GM18526 (cell line): ENCODE data around the gene ADCY7.

Source experiments
- POLR2A ChIP-seq: IDR thresholded peaks from 3 replicates; pipeline ENCODE4 v1.6.1; 2011; ENCODE audit not compliant: insufficient read length; ENCODE audit errors: extremely low read depth

ADCY7 gene

DNA sequence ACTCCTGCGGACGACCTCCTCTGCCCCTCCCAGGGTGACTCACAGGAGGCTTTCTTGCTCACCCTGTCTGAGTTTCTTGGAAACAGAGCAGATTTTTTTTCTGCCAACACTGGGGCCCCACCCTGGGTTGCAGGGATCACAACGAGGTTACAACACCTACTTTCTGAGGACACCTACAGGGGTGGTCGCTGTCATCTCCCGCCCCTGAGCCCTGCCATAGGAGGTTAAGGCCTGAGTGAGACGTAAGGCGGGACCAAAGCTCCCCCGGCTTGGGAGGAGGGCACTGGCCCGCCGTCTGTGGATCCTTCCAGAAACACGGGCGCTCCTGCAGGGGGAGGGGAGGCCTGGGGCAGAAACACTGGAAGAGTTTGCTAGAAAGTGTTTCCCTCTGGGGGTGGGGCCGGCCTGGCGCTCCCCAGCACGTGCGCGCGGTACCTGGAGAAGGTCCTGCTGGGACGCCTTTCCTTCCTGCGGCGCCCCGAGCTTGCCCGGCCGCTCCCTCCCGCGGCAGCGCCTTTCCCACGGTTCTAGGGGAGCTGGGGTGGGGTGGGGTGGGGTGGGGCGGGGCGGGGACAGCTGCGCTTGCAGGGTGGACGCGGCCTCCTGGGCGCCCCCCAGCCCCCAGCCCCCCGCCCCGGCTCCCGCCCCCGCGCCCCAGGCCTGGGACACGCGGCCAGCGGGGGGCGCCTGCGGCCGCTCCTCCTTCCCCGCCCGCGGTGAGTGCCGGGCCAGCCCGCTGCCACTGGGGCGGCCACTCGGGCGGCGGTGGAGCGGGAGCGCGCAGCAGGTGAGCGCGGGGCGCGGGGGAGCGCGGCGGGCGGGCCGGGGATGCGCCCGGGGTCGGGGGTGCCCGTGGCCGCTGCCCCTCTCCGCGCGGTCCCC, 20.7 kb upstream of the ADCY7 start:
- TF ChIP-seq POLR2A: no peak

DNA sequence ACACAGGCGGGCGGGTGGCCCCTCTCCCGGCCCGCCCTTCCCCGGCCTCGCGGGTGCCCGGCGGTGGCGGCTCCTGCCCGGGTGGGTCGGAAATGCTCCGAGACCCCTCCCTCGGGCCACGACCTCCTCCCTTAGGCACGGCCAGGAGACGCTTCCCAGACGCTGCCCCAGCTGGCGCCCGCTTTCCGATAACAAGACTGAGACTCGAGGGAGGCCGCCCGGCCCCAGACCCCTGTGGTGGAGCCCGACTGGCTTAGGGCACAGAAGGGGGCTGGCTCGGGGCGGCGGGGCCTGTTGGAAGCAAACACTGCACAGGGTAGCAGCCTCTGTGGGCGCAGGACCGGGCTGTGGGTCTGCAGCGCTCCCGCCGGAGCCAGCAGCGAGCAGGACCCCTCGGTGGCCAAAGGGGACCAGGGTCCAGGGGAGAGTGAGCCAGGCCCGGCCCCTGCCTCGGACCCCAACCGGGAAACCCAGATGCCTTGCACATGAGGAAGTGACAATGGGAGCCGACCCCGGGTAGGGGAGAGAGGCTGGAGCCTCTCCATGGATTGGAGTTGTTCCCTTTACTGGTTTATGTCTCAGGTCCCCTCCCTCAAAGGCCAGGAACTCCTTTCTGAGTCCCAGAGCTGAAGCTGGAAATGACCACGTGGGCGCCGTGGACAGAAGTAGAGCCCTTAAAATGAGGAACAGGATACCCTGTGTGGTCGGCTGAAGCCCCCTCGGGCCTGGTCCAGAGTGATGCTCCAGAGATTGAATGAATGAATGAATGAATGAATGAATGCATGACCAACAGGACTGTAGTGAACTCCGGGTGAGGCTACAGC, 19.8 kb upstream of the ADCY7 start:
- TF ChIP-seq POLR2A: no peak

DNA sequence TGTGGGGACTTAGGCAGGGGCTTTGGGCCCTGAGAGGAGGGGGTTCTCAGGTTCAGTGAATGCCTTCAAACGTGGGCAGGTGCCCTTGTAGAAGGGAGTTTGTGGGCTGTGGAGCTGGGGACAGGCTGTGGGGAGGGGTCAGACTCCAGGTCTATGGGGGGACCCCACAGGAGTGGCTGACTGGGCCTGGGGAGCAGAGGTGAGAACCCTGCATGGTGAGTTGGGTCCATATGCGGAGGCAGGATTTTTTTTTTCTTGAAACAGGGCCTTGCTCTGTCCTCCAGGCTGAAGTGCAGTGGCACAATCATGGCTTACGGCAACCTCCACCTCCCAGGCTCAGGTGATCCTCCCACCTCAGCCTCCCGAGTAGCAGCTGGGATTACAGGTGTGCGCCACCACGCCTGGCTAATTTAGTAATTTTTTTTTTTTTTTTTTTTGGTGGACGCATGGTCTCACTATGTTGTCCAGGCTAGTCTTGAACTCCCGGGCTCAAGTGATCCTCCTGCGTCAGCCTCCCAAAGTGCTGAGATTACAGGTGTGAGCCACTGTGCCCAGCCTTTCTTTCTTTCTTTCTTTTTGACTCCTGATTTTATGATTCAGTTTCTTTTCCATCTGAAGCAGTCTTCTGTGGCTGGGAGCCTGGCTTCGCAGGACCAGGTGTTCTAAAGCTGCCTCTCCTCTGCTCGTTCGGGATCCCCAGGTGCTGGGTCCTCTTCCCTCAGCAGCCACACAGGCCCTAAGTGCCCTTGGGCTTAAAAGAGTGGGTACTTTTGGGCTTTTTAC, 19.0 kb upstream of the ADCY7 start:
- no peak for TF ChIP-seq POLR2A

GRCh38 chr16:50247906-50248608, 18.3 kb upstream of the ADCY7 start:
- TF ChIP-seq POLR2A: no peak

DNA sequence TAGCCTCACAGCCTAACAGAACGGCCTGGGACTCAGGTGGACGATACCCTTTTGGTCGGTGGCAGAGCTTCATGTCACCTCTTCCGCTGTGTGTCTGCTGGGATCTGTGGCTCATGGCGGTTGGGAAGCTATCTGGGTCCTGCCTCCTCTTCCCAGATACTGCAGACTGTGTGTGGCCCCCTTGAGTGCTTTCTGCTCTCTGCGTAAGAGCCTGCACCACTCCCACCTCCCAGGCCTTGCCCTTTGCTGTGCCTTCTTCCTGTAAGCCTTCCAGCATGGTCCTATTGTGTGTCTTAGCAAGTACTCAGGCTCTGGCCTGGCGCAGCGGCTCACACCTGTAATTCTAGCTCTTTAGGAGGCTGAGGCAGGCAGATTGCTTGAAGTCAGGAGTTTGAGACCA, 17.5 kb upstream of the ADCY7 start:
- TF ChIP-seq POLR2A: no peak

- no peak for TF ChIP-seq POLR2A
These were observed 14.8 kb upstream of the ADCY7 start for GRCh38 chr16:50251375-50252081.

GRCh38 chr16:50252082-50252611, 14.2 kb upstream of the ADCY7 start:
- no peak for TF ChIP-seq POLR2A

DNA sequence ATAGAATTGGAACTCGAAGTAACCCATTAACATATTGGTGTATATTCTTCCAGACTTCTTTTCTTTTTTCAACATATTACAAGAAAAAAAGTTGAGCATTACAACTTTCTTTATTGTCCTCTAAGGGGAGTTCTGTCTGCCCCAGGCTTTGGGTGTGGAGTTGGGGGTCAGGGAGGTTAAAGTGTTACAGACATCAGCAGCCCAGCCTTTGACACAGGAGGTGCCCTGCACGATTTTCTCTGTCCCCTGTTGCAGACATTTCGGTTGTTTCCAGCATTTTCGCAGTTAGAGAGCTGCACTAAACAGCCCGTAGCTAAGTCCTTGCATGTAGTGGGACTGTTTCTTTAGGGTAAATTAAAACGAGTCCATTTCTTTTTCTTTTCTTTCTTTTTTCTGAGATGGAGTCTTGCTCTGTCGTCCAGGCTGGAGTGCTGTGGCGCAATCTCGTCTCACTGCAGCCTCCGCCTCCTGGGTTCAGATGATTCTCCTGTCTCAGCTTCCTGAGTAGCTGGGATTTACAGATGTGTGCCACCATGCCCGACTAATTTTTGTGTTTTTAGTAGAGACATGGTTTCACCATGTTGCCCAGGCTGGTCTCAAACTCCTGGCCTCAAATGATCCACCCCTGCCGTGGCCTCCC, 13.4 kb upstream of the ADCY7 start:
- no peak for TF ChIP-seq POLR2A

DNA sequence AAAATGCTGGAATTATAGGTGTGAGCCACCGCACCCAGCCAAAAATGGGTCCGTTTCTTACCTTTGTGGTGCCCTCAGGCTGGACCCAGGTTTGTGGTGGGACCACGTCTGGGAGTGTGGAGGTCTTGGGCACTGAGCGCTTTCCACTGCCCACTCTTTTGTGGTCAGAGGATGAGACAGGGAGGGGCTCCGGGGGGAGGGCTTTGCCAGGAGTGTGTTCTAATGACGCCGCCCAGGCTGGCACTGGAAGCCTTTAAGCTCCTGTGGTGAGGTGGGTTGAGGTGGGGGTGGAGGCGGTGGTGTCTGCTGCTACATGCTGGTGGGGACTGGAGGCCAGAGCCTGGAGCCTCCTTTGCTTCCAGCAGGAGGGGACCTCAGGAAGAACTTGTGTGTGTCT, 12.8 kb upstream of the ADCY7 start:
- TF ChIP-seq POLR2A: no peak

GRCh38 chr16:50254072-50254471, 12.3 kb upstream of the ADCY7 start:
- TF ChIP-seq POLR2A: no peak

DNA sequence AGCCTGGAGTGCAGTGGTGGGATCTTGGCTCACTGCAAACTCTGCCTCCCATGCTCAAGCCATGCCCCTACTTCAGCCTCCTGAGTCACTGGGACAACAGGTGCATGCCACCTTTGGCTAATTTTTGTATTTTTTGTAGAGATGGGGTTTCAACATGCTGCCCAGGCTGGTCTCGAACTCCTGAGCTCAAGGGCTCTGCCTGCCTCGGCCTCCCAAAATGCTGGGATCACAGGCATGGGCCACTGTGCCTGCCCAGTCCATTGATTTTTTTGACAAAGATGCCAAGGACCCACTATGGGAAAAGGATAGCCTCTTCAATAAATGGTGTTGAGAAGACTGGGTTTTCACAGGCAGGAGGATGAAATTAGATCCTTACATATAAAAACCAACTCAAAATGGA, 10.8 kb upstream of the ADCY7 start:
- no peak for TF ChIP-seq POLR2A

GRCh38 chr16:50256604-50257003, 9.7 kb upstream of the ADCY7 start:
- no peak for TF ChIP-seq POLR2A

- TF ChIP-seq POLR2A: no peak
These were observed 8.5 kb upstream of the ADCY7 start for GRCh38 chr16:50257876-50258275.
